HepG2 (cell line): Measurements from ENCODE around the gene ATF1. TPM values are rescaled to one million over a fixed set of nuclear protein-coding genes. Genes with fewer than 3 reads are reported as not detected.

Source experiments
- BORCS8-MEF2B ChIP-seq: sonication (generic); formaldehyde crosslinking; IDR thresholded peaks from 2 replicates; pipeline ENCODE4 v1.8.0; 2022; ENCODE audit warnings: mild to moderate bottlenecking, missing genetic modification reagents
- CCDC6 ChIP-seq: sonication (generic); formaldehyde crosslinking; IDR thresholded peaks from 2 replicates; pipeline ENCODE4 v1.8.1; 2022; ENCODE audit warnings: mild to moderate bottlenecking, missing genetic modification reagents, moderate library complexity
- ELF4 ChIP-seq: sonication (generic); formaldehyde crosslinking; IDR thresholded peaks from 2 replicates; pipeline ENCODE4 v1.5.0; 2020; ENCODE audit warnings: missing genetic modification reagents, mild to moderate bottlenecking, moderate library complexity, borderline replicate concordance
- FOXO1 ChIP-seq: sonication (generic); formaldehyde crosslinking; IDR thresholded peaks from 2 replicates; pipeline ENCODE4 v1.4.0; 2020; ENCODE audit warnings: missing genetic modification reagents
- GATAD1 ChIP-seq: IDR thresholded peaks from 2 replicates; pipeline ENCODE4 v1.6.1; 2016; ENCODE audit warnings: missing genetic modification reagents, missing compliant biosample characterization
- GZF1 ChIP-seq: sonication (generic); formaldehyde crosslinking; IDR thresholded peaks from 2 replicates; pipeline ENCODE4 v1.5.1; 2020; ENCODE audit warnings: mild to moderate bottlenecking, missing genetic modification reagents
- HMG20A ChIP-seq: IDR thresholded peaks from 2 replicates; pipeline ENCODE4 v1.6.1; 2016; ENCODE audit warnings: borderline replicate concordance
- KLF12 ChIP-seq: sonication (generic); formaldehyde crosslinking; IDR thresholded peaks from 2 replicates; pipeline ENCODE4 v1.4.0; 2020; ENCODE audit warnings: missing genetic modification reagents, borderline replicate concordance
- MYC ChIP-seq: sonication (generic); formaldehyde crosslinking; IDR thresholded peaks from 2 replicates; pipeline ENCODE4 v1.9.0; 2021; ENCODE audit warnings: missing genetic modification reagents, borderline replicate concordance
- RFX5 ChIP-seq: IDR thresholded peaks from 2 replicates; pipeline ENCODE4 v1.6.1; 2011; ENCODE audit warnings: low read depth, low read length, improper control_type of control experiment
- TFE3 ChIP-seq: IDR thresholded peaks from 2 replicates; pipeline ENCODE4 v1.6.1; 2016
- TGIF2 ChIP-seq: IDR thresholded peaks from 2 replicates; pipeline ENCODE4 v1.6.1; 2016; ENCODE audit warnings: control low read depth, missing compliant biosample characterization
- ZBTB21 ChIP-seq: sonication (generic); formaldehyde crosslinking; IDR thresholded peaks from 2 replicates; pipeline ENCODE4 v1.4.0; 2020; ENCODE audit warnings: missing genetic modification reagents
- ZKSCAN5 ChIP-seq: sonication (generic); formaldehyde crosslinking; IDR thresholded peaks from 2 replicates; pipeline ENCODE4 v1.5.1; 2020; ENCODE audit warnings: mild to moderate bottlenecking, missing genetic modification reagents
- ZNF225 ChIP-seq: sonication (generic); formaldehyde crosslinking; IDR thresholded peaks from 2 replicates; pipeline ENCODE4 v1.4.0; 2020; ENCODE audit warnings: mild to moderate bottlenecking, missing genetic modification reagents
- ZNF501 ChIP-seq: sonication (generic); formaldehyde crosslinking; IDR thresholded peaks from 2 replicates; pipeline ENCODE4 v1.5.1; 2020; ENCODE audit warnings: mild to moderate bottlenecking, moderate library complexity, missing genetic modification reagents
- ZNF512 ChIP-seq: sonication (generic); formaldehyde crosslinking; IDR thresholded peaks from 2 replicates; pipeline ENCODE4 v1.4.0; 2020; ENCODE audit warnings: mild to moderate bottlenecking, missing genetic modification reagents
- ZNF530 ChIP-seq: sonication (generic); formaldehyde crosslinking; IDR thresholded peaks from 2 replicates; pipeline ENCODE4 v1.5.0; 2020; ENCODE audit warnings: low read depth, mild to moderate bottlenecking, missing genetic modification reagents
- ZNF747 ChIP-seq: sonication (generic); formaldehyde crosslinking; IDR thresholded peaks from 2 replicates; pipeline ENCODE4 v1.8.1; 2023; ENCODE audit warnings: missing genetic modification reagents, mild to moderate bottlenecking, borderline replicate concordance
- polyA plus RNA-seq, 8 experiments: library from polyadenylated mRNA; depleted of rRNA in 3 of 8; stranded (reverse) in 7 of 8; unstranded in 1 of 8; fragments of >200 nt; fragmentation: Illumina TruSeq in 4 of 8; extraction: Trizol in 4 of 8; gene quantifications; 2 replicates each; pipeline versions ENCODE4 v1.2.1 to v1.2.3, GENCODE V29; 2011 to 2016; ENCODE audit warnings: low read depth in 4 of 8, missing spikeins in 1 of 8, mixed read lengths in 1 of 8; ENCODE audit not compliant: insufficient read depth in 1 of 8
- total RNA-seq, 5 experiments: library from RNA; depleted of rRNA; stranded (reverse); fragments of >200 nt; fragmentation: Illumina TruSeq; extraction: Trizol; gene quantifications; 2 replicates each; pipeline ENCODE4 v1.2.3, GENCODE V29; 2016; ENCODE audit warnings: low read depth in 1 of 5
- TF ChIP-seq, protein P1 (sequence below): IDR thresholded peaks from 2 replicates; pipeline ENCODE4 v1.6.1; 2016; ENCODE audit warnings: mild to moderate bottlenecking
- TF ChIP-seq, protein P2 (sequence below): sonication (generic); formaldehyde crosslinking; IDR thresholded peaks from 2 replicates; pipeline ENCODE4 v1.5.0; 2020; ENCODE audit warnings: missing genetic modification reagents, mild to moderate bottlenecking, borderline replicate concordance
- TF ChIP-seq, protein P3 (sequence below): sonication (generic); IDR thresholded peaks from 2 replicates; pipeline ENCODE4 v1.6.1; 2016; ENCODE audit warnings: low read depth, borderline replicate concordance
- TF ChIP-seq, protein P4 (sequence below): sonication (generic); formaldehyde crosslinking; IDR thresholded peaks from 2 replicates; pipeline ENCODE4 v1.5.1; 2020; ENCODE audit warnings: missing genetic modification reagents, mild to moderate bottlenecking, borderline replicate concordance

The ATF1 gene
- total and polyA plus RNA-seq, 2 of the 13 experiments (the other 11 are each of a cell fraction or from before 2014, with no cell fraction given) = 29.3 to 52.0 TPM

DNA sequence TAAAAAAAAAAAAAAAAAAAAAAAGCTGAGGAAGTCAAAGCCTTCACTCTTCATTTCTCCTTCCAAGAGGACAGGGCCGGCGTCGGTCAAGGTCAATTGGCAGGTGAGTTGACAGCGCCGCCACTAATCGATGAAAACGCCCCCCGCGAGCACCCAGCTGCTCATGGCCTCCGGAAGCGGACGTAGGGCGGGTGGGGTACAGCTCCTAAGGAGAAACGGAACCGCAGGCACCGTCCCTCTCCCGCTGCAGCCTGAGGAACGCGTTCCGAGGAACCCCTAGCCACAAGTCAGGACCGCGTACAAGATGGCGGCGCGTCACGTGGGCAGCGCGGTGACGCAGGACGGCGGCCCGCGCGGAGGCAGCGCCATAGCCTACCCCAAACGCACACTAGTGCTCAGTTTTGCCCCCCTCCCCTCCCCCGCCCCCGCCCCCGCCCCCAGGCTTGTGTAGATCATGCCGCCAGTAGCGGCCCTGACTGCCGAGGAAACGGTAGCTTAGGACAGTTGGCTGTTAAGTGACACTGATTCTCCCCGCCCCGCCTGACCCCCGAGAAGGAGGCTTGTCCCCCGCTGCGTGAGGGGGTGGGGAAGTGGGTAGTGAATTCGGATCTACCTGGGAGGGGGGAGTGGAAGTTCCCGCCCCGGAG, at the start of gene ATF1 (continued):
- TF ChIP-seq FOXO1 (peak; percentile 62; the same call in 1 of the 2 replicates), ZNF747 (CRISPR knock-in tag) (0 out of 2 replicates have a peak, but pooled peaks have one; percentile 28), ZNF530 (no peak), GATAD1 (CRISPR knock-in tag) (peak; percentile 89), ZKSCAN5 (no peak), TFE3 (CRISPR knock-in tag) (peak; percentile 87; the same call in 1 of the 2 replicates), ZBTB21 (CRISPR knock-in tag) (peak; percentile 79), TGIF2 (no peak), ZNF501 (CRISPR knock-in tag) (0 out of 2 replicates have a peak, but pooled peaks have one; percentile 36), BORCS8-MEF2B (no peak), RFX5 (no peak; the same call in 1 of the 2 replicates), KLF12 (no peak), ELF4 (CRISPR knock-in tag) (no peak; the same call in 1 of the 2 replicates), ZNF512 (CRISPR knock-in tag) (no peak), HMG20A (CRISPR knock-in tag) (no peak), CCDC6 (CRISPR knock-in tag) (peak; percentile 76; the same call in 1 of the 2 replicates), ZNF225 (CRISPR knock-in tag) (peak; percentile 54; the same call in 1 of the 2 replicates), GZF1 (CRISPR knock-in tag) (no peak), MYC (peak; percentile 91)
- TF ChIP-seq, protein P1, sequence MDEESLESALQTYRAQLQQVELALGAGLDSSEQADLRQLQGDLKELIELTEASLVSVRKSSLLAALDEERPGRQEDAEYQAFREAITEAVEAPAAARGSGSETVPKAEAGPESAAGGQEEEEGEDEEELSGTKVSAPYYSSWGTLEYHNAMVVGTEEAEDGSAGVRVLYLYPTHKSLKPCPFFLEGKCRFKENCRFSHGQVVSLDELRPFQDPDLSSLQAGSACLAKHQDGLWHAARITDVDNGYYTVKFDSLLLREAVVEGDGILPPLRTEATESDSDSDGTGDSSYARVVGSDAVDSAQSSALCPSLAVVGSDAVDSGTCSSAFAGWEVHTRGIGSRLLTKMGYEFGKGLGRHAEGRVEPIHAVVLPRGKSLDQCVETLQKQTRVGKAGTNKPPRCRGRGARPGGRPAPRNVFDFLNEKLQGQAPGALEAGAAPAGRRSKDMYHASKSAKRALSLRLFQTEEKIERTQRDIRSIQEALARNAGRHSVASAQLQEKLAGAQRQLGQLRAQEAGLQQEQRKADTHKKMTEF (CRISPR knock-in tag) = peak; percentile 66; the same call in 1 of the 2 replicates
- TF ChIP-seq, protein P2, sequence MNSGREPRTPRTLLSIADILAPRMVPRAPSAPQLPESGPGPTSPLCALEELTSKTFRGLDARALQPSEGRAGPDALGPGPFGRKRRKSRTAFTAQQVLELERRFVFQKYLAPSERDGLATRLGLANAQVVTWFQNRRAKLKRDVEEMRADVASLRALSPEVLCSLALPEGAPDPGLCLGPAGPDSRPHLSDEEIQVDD = no peak
- TF ChIP-seq, protein P3, sequence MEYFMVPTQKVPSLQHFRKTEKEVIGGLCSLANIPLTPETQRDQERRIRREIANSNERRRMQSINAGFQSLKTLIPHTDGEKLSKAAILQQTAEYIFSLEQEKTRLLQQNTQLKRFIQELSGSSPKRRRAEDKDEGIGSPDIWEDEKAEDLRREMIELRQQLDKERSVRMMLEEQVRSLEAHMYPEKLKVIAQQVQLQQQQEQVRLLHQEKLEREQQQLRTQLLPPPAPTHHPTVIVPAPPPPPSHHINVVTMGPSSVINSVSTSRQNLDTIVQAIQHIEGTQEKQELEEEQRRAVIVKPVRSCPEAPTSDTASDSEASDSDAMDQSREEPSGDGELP = peak; percentile 80
- TF ChIP-seq, protein P4, sequence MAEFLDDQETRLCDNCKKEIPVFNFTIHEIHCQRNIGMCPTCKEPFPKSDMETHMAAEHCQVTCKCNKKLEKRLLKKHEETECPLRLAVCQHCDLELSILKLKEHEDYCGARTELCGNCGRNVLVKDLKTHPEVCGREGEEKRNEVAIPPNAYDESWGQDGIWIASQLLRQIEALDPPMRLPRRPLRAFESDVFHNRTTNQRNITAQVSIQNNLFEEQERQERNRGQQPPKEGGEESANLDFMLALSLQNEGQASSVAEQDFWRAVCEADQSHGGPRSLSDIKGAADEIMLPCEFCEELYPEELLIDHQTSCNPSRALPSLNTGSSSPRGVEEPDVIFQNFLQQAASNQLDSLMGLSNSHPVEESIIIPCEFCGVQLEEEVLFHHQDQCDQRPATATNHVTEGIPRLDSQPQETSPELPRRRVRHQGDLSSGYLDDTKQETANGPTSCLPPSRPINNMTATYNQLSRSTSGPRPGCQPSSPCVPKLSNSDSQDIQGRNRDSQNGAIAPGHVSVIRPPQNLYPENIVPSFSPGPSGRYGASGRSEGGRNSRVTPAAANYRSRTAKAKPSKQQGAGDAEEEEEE (CRISPR knock-in tag) = no peak
